Sigmoid colon (tissue), 7 donors: ENCODE data around the gene LIN52. TPM values are rescaled to one million over a fixed set of nuclear protein-coding genes. Genes with fewer than 3 reads are reported as not detected.

Experiments used
- DNase-seq: peaks from one replicate; pipeline ENCODE4 v3.0.0-alpha.2; 2019
- H3K27ac ChIP-seq, 4 donors: fragments of 200-600 bp; sonication (generic); one replicate each; pipeline ENCODE4 v1.5.1; 2016 to 2019; ENCODE audit warnings: mild to moderate bottlenecking in 1 of 4
- H3K27me3 ChIP-seq, 3 donors: fragments of 200-600 bp; sonication (generic); one replicate each; pipeline ENCODE4 v1.5.1; 2019; ENCODE audit warnings: mild to moderate bottlenecking in 1 of 3
- H3K36me3 ChIP-seq, 4 donors: fragments of 200-600 bp; sonication (generic); one replicate each; pipeline ENCODE4 v1.5.1; 2016 to 2019
- H3K4me1 ChIP-seq, 4 donors: fragments of 200-600 bp; sonication (generic); one replicate each; pipeline ENCODE4 v1.5.1; 2017 to 2019
- H3K4me3 ChIP-seq, 4 donors: fragments of 200-600 bp; sonication (generic); one replicate each; pipeline ENCODE4 v1.5.1; 2017 to 2019; ENCODE audit warnings: mild to moderate bottlenecking in 2 of 4, moderate library complexity in 1 of 4
- H3K9me3 ChIP-seq, 4 donors: fragments of 200-600 bp in 3 of 4; sonication (generic) in 3 of 4; one replicate each; pipeline versions ENCODE4 v1.5.1 to v1.6.1; 2013 to 2019
- EP300 ChIP-seq, 4 donors: sonication (generic); formaldehyde crosslinking; IDR thresholded peaks; one replicate each; pipeline ENCODE4 v1.6.1; 2017; ENCODE audit warnings: antibody characterized with exemption in 4 of 4
- POLR2A ChIP-seq, 2 donors: fragments of 450-650 bp; IDR thresholded peaks; one replicate each; pipeline ENCODE4 v1.6.1; 2016; ENCODE audit warnings: antibody characterized with exemption in 2 of 2, mild to moderate bottlenecking in 2 of 2, moderate library complexity in 2 of 2
- POLR2AphosphoS5 ChIP-seq, 4 donors: sonication (generic); formaldehyde crosslinking; IDR thresholded peaks; one replicate each; pipeline ENCODE4 v1.6.1; 2017; ENCODE audit warnings: antibody characterized with exemption in 4 of 4
- WGBS, 2 donors: extraction: QIAGEN DNeasy Blood & Tissue Kit; methylation state at CpG; one replicate each; pipeline ENCODE4 v1.1.7; 2013; 5-methylcytosine and 5-hydroxymethylcytosine counted together
- intact Hi-C: fragments of 100-400 bp; cut with DNase I; formaldehyde crosslinking; loops from one replicate; pipeline ENCODE4 v1.15.1; 2023
- polyA plus RNA-seq, 3 donors: library from polyadenylated mRNA; stranded (reverse); fragments of 200-250 nt; gene quantifications; one replicate each; pipeline ENCODE4 v1.2.3, GENCODE V29; 2013
- total RNA-seq, 4 donors: library from RNA; depleted of rRNA; stranded (reverse); fragments of >200 nt; gene quantifications; one replicate each; pipeline ENCODE4 v1.1.0, GENCODE V29; 2016
- TF ChIP-seq, protein P1 (sequence below), 4 experiments: fragments of 450-650 bp in 3 of 4; fragments of 200-600 bp in 1 of 4; IDR thresholded peaks; one replicate each; pipeline ENCODE4 v1.5.1; 2016 to 2019; ENCODE audit warnings: antibody characterized with exemption in 4 of 4, mild to moderate bottlenecking in 3 of 4, moderate library complexity in 2 of 4
- donor health status: healthy with polysubstance abuse.
- donor health status: Bipolar disorder and iron deficiency.
- donor health status: healthy.

Gene LIN52
- total and polyA plus RNA-seq, 7 donors = 3.7 to 11.1 (median 9.1) TPM

DNA sequence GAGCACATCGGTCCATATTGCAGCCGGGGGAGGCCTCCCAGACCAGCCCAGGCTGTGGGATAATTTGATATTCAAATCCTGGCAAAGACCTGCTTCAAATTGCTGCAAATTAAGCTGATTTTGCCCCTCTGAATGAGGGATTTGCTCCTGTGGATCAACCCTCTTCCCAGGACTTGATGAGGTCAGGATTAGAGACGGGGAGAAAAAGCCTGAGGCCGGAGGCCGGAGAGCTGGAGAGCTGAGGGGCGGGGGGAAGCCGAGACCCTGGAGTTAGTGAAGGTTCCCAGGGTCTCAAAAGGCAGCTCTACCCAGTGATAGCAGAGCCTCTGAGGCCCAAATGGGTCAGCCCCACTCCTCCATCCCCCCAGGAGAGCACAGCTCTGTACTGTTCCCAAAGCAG lies 137.0 kb downstream of the LIN52 start:
- Histone ChIP-seq H3K4me3 (no peak overlapping the region), H3K4me1 (peaks cover 0 to 11% (median 7%) of the 10 kb centered on the region in 4 donors), H3K27me3 (peaks cover 13 to 53% (median 16%) of the 10 kb centered on the region in 3 donors), H3K36me3 (no peaks in the 10 kb centered on the region), H3K9me3 (no peaks in the 10 kb centered on the region), H3K27ac (no peak overlapping the region)
- TF ChIP-seq POLR2A (IDR thresholded peaks at IDR 0.05) (no peak), POLR2AphosphoS5 (IDR thresholded peaks at IDR 0.05) (no peak), EP300 (IDR thresholded peaks at IDR 0.05) (no peak)
- TF ChIP-seq, protein P1, sequence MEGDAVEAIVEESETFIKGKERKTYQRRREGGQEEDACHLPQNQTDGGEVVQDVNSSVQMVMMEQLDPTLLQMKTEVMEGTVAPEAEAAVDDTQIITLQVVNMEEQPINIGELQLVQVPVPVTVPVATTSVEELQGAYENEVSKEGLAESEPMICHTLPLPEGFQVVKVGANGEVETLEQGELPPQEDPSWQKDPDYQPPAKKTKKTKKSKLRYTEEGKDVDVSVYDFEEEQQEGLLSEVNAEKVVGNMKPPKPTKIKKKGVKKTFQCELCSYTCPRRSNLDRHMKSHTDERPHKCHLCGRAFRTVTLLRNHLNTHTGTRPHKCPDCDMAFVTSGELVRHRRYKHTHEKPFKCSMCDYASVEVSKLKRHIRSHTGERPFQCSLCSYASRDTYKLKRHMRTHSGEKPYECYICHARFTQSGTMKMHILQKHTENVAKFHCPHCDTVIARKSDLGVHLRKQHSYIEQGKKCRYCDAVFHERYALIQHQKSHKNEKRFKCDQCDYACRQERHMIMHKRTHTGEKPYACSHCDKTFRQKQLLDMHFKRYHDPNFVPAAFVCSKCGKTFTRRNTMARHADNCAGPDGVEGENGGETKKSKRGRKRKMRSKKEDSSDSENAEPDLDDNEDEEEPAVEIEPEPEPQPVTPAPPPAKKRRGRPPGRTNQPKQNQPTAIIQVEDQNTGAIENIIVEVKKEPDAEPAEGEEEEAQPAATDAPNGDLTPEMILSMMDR (IDR thresholded peaks at IDR 0.05) = no peak
- DNase-seq = no peak
- 92% methylated on average over 7 of the region's 7 CpGs for WGBS, 2 donors
- intact Hi-C loops = no loop called here

DNA sequence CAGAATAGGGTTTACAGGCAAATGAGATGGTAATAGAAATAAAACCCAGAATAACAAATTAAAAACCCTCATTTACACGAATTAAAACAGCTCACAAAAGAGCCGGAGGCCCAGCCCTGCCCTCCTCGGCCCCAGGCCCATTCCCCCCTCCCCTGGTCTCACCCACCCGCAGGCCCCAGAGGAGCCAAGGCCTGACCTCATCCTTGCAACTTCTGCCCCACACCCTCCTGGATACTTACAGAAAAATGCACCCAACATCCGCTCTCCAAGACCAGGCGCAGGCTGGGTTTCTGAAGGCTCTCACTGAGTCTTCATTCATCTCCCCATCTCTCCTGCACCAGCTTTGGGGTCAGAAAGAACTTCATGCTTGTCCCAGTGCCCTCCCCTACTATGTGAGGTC lies 138.3 kb downstream of the LIN52 start:
- Histone ChIP-seq H3K36me3 (no peaks in the 10 kb centered on the region), H3K27me3 (peaks cover 11 to 40% (median 13%) of the 10 kb centered on the region in 3 donors), H3K4me3 (no peak overlapping the region), H3K27ac (no peak overlapping the region), H3K4me1 (peaks cover 0 to 4% (median under 1%) of the 10 kb centered on the region in 4 donors), H3K9me3 (no peaks in the 10 kb centered on the region)
- no peak for TF ChIP-seq EP300 (IDR thresholded peaks at IDR 0.05)
- no peak for TF ChIP-seq POLR2A (IDR thresholded peaks at IDR 0.05)
- TF ChIP-seq, protein P1 (IDR thresholded peaks at IDR 0.05) = no peak
- TF ChIP-seq POLR2AphosphoS5 (IDR thresholded peaks at IDR 0.05) = no peak
- peak; percentile 21 for DNase-seq
- 83% methylated on average over 6 of the region's 6 CpGs for WGBS, 2 donors
- intact Hi-C loops = no loop called here

DNA sequence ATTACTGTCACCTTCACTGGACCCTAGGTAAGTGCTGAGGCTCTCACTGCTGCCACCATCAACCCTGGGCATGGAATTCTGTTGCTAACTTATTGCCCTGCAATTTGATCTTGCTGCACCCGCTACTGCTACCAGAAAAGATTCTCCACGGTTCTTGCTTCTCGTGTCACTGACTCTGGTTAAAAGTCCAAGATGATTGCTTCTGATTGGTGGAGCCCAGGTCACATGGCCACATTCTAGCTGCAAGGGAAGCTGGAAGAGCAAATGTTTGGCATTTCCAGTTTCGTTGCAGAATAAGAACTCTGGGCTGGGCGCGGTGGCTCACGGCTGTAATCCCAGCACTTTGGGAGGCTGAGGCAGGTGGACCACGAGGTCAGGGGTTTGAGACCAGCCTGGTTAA lies 147.0 kb downstream of the LIN52 start:
- peaks cover 0 to 10% (median 0%) of the 10 kb centered on the region in 3 donors for H3K27me3 ChIP-seq

DNA sequence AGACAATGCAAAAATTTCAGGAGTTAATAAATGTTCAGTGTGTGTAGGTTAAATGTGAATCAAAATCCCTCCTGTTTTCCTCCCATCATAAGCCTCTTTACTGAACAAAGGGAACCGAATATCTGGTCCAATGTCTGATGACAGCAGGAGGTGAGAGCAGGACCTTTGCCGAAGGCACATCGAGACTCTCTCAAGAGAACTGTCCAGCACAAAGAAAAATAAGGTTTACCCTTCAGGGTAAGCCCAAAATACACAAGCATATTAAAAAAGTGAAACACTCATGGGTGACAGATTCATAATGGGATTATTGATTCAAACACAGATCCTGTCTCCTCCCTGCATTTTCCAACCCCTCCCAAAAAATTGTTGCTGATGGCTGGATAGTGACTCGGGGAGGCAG lies 150.3 kb downstream of the LIN52 start:
- Histone ChIP-seq H3K4me1 (peaks cover 0 to 8% (median 6%) of the 10 kb centered on the region in 4 donors), H3K27me3 (peaks cover 12 to 31% (median 27%) of the 10 kb centered on the region in 3 donors), H3K36me3 (no peaks in the 10 kb centered on the region), H3K4me3 (no peak overlapping the region), H3K27ac (no peak overlapping the region), H3K9me3 (peaks cover 0 to 5% (median 1%) of the 10 kb centered on the region in 4 donors)
- TF ChIP-seq, protein P1 (IDR thresholded peaks at IDR 0.05) = no peak
- no peak for TF ChIP-seq EP300 (IDR thresholded peaks at IDR 0.05)
- no peak for TF ChIP-seq POLR2AphosphoS5 (IDR thresholded peaks at IDR 0.05)
- TF ChIP-seq POLR2A (IDR thresholded peaks at IDR 0.05) = no peak
- intact Hi-C loops = no loop called here
- DNase-seq = no peak
- WGBS, 2 donors = 66 to 79% methylated on average over 4 of the region's 4 CpGs

More for the DNA sequence above, 147.0 kb downstream of the LIN52 start:
- intact Hi-C loops = no loop called here
- WGBS, 2 donors = 83 to 84% methylated on average over 8 of the region's 8 CpGs
- no peak for DNase-seq
- TF ChIP-seq POLR2A (IDR thresholded peaks at IDR 0.05) = no peak
- TF ChIP-seq, protein P1 (IDR thresholded peaks at IDR 0.05) = no peak
- TF ChIP-seq EP300 (IDR thresholded peaks at IDR 0.05) = no peak
- TF ChIP-seq POLR2AphosphoS5 (IDR thresholded peaks at IDR 0.05) = no peak
- Histone ChIP-seq H3K27ac (no peak overlapping the region), H3K4me1 (no peaks in the 10 kb centered on the region), H3K36me3 (no peaks in the 10 kb centered on the region), H3K9me3 (peaks cover 0 to 5% (median 1%) of the 10 kb centered on the region in 4 donors), H3K4me3 (no peak overlapping the region)

DNA sequence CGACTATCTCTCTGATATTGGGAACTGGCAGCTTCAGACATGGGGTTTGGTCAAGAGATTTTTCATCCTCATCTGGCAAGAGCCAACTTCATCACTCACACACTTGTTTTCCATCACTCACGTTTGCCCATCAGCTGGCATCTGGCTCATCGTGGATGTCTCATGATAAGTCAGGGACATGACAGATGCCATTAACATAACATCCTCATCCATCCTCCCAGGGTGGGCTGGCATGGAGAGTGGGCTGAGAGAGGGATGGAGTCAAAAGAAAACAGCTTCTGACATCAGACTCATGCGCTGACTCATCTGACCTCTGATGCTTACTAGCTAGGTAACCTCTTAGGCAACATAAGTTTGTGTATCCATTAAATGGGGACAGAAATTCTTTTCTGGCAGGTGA lies 152.7 kb downstream of the LIN52 start:
- Histone ChIP-seq H3K4me3 (no peak overlapping the region), H3K4me1 (peaks cover 0 to 31% (median 27%) of the 10 kb centered on the region in 4 donors), H3K36me3 (no peaks in the 10 kb centered on the region), H3K27me3 (peaks cover 35 to 55% (median 51%) of the 10 kb centered on the region in 3 donors), H3K27ac (no peak overlapping the region), H3K9me3 (no peaks in the 10 kb centered on the region)
- WGBS, 2 donors = 73 to 90% methylated on average over 4 of the region's 4 CpGs
- DNase-seq = no peak
- no peak for TF ChIP-seq EP300 (IDR thresholded peaks at IDR 0.05)
- no peak for TF ChIP-seq POLR2A (IDR thresholded peaks at IDR 0.05)
- no peak for TF ChIP-seq POLR2AphosphoS5 (IDR thresholded peaks at IDR 0.05)
- intact Hi-C loops = no loop called here
